HG03439 (cell line): ENCODE measurements around the gene CCR8.
"Not testable (repeated sequence)": the region's sequence is repeated elsewhere in the genome, so short reads cannot be mapped to it uniquely, and the experiment has no call there.

Experiments used
- ATAC-seq: cut with Tn5 transposase; IDR thresholded peaks from one replicate; pipeline ENCODE4 v1.9.1; 2021; ENCODE audit warnings: mild to moderate bottlenecking, moderate library complexity; ENCODE audit not compliant: unreplicated experiment

The CCR8 gene

GRCh38 chr3:39315420-39315819, 14.1 kb upstream of the CCR8 start:
- ATAC-seq = no peak

GRCh38 chr3:39317571-39318169, 11.8 kb upstream of the CCR8 start:
- no peak for ATAC-seq

GRCh38 chr3:39318301-39318700, 11.2 kb upstream of the CCR8 start:
- ATAC-seq = no peak

- no peak for ATAC-seq
These were observed 10.3 kb upstream of the CCR8 start for GRCh38 chr3:39319249-39319648.

GRCh38 chr3:39321574-39321983, 7.9 kb upstream of the CCR8 start:
- ATAC-seq = not testable (repeated sequence)

- not testable (repeated sequence) for ATAC-seq
These were observed 7.2 kb upstream of the CCR8 start for GRCh38 chr3:39322209-39322715.

- no peak for ATAC-seq
These were observed 6.6 kb upstream of the CCR8 start for GRCh38 chr3:39322936-39323335.

GRCh38 chr3:39323494-39323893, 6.0 kb upstream of the CCR8 start:
- ATAC-seq = no peak

- ATAC-seq = no peak
These were observed 4.3 kb upstream of the CCR8 start for GRCh38 chr3:39325236-39325635.

- no peak for ATAC-seq
These were observed 2.3 kb upstream of the CCR8 start for GRCh38 chr3:39327053-39327745.

GRCh38 chr3:39327746-39328349, 1.7 kb upstream of the CCR8 start:
- ATAC-seq = no peak

GRCh38 chr3:39330824-39331223, 1.3 kb downstream of the CCR8 start:
- ATAC-seq = no peak

GRCh38 chr3:39332525-39332924, 3.0 kb downstream of the CCR8 start:
- ATAC-seq = no peak

GRCh38 chr3:39333607-39334006, 4.1 kb downstream of the CCR8 start:
- no peak for ATAC-seq

- no peak for ATAC-seq
These were observed 4.7 kb downstream of the CCR8 start for GRCh38 chr3:39334205-39334604.

- ATAC-seq = no peak
These were observed 8.7 kb downstream of the CCR8 start for GRCh38 chr3:39338201-39338600.

- ATAC-seq = no peak
These were observed 9.6 kb downstream of the CCR8 start for GRCh38 chr3:39339086-39339485.

- ATAC-seq = no peak
These were observed 13.7 kb downstream of the CCR8 start for GRCh38 chr3:39343076-39343717.

- ATAC-seq = no peak
These were observed 14.3 kb downstream of the CCR8 start for GRCh38 chr3:39343760-39344159.

- ATAC-seq = no peak
These were observed 15.3 kb downstream of the CCR8 start for GRCh38 chr3:39344746-39345344.
